Glomerular visceral epithelial cell (primary cell): ENCODE data around the gene ARHGAP11A.
"Not testable (repeated sequence)": the region's sequence is repeated elsewhere in the genome, so short reads cannot be mapped to it uniquely, and the experiment has no call there.

Experiments
- DNase-seq: peaks from one replicate; pipeline ENCODE4 v3.0.0-alpha.2; 2016; ENCODE audit errors: extremely low spot score

ARHGAP11A gene, protein sequence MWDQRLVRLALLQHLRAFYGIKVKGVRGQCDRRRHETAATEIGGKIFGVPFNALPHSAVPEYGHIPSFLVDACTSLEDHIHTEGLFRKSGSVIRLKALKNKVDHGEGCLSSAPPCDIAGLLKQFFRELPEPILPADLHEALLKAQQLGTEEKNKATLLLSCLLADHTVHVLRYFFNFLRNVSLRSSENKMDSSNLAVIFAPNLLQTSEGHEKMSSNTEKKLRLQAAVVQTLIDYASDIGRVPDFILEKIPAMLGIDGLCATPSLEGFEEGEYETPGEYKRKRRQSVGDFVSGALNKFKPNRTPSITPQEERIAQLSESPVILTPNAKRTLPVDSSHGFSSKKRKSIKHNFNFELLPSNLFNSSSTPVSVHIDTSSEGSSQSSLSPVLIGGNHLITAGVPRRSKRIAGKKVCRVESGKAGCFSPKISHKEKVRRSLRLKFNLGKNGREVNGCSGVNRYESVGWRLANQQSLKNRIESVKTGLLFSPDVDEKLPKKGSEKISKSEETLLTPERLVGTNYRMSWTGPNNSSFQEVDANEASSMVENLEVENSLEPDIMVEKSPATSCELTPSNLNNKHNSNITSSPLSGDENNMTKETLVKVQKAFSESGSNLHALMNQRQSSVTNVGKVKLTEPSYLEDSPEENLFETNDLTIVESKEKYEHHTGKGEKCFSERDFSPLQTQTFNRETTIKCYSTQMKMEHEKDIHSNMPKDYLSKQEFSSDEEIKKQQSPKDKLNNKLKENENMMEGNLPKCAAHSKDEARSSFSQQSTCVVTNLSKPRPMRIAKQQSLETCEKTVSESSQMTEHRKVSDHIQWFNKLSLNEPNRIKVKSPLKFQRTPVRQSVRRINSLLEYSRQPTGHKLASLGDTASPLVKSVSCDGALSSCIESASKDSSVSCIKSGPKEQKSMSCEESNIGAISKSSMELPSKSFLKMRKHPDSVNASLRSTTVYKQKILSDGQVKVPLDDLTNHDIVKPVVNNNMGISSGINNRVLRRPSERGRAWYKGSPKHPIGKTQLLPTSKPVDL

DNA sequence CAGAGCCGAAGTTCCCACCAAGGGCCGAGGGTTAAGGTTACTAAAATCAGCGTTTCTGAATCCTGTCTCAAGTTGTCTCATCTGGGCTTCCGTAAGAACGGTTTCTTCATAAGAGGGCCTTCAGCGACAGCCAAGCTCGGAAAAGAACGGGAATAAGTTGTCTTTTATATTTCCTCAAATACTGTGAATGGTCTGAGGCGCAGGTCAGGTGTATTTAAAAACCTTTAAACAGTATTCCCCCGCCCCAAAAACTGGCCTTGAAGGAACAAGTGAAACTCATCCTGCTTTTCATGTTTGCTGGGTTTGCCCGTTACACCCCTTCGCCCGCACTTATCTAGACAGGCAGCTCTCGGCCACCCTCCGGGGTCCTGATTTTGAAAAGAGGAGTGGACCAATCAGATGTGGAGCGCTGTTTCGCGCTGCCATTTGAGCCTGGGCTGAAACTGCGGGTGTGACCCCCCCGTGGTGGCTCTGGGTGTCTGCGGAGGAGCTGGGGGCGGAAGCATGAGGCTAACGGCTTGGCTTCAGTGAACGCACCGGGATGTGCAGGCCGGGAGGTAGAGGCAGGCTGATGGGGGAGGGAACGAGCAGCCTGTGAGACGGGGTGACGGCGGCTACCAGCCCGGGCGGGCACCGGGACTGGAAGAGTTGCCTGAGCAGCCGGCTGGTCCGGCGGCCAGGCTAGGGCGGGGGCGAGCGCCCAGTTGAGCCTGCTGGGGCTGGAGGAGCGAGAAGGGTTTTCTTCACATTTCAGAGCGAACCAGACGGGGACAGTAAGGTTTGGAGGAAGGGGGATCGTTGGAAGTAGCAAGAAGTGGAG lies at the start of gene ARHGAP11A:
Gene ARHGAP11A (plus strand): TSS at position 454 of the 820 bp plus-strand sequence. CDS start 708 bp downstream, outside the sequence.
- peak; percentile 83 for DNase-seq

DNA sequence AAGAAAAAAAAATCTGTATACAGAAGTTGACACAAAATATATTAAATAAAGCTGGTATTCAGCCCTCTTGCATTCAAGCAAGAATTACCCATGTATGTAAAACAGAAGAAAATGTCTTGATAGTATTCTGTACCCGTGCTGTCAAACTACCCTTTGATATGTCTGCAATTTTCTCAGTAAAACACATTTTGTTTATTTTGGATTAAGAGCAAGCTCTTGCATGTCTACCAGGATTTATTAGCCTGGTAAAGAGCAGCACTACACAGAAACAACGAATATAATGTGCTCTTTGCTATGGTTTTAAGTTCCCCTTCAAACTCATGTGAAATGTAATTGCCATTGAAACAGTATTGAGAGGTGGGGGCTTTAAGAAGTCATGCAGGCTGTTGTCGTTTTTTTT lies 46.3 kb upstream of the ARHGAP11A start:
- DNase-seq: not testable (repeated sequence)

DNA sequence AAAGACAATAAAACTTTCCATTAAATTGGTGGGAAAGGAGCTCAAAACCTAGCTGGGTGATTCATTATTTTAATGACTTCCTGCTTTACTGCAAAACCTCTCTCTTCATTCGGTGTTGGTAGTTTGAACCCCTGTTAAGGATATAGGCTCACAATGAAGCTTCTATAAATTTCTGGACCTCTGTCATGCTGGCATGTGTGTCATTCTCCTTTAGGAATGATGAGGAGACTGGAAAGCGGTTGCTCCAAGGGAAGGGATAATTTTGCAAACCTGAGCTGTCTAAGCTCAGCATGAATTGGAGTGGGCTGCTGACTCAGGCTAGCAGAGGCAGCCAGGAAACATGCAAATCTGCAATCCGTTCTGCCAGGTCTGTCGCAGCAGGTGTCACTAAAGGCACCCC lies 36.8 kb upstream of the ARHGAP11A start:
- DNase-seq: not testable (repeated sequence)

DNA sequence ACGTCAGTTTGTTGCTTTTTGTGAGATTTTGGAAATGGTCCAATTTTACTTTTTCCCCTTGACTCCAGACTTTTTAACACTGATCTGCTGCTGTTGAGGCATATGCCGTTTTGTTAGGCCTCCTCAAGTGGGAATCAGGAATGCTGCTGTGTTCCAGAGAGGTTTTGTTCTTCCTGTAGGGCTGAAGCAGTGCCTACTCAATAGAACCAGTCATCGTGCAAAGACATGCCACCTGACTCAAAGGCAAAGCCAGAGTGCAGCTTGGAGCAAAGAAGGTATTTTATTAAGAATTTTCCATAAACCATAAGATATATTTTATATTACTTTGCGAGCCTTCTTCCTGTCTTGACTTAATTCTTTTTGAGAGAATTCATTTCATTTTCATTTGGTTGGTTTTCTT lies 29.5 kb upstream of the ARHGAP11A start:
- not testable (repeated sequence) for DNase-seq

DNA sequence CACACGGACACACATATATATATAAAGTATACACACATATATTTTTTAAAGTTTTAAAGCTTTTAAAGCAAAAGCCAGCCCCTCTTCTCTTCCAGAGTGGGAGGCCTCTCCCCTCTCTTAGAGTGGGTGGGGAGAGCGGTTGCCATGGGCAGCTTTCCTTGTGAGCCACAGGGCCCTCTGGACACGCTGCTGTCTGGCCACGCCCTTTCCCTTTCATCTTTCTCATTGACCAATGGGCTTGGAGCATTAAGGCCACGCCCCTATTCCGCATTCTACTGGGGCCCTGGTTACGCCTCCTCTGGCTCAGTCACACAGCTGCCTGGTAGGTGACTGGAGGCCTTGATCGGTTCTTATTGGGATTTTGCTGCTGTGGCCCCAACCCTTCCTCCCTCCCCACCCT lies 22.2 kb upstream of the ARHGAP11A start, which contains the start of gene GOLGA8N:
Gene GOLGA8N (plus strand): TSS at position 306 of the 400 bp plus-strand sequence.
- DNase-seq: not testable (repeated sequence)

DNA sequence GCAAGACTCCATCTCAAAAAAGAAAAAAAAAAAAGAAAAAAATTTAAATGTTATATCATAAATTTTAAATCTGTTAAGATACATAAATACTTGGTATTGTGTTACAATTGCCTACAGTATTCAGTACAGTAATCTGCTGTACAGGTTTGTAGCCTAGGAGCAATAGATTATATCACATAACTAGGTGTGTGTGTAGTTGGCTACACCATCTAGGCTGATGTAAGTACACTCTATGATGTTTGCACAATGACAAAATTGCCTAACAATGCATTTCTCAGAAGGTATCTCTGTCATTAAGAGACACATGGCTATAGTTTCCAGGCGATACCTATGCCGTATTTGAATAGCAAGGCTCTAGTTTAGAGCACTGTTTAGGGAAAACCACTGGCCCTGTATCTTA lies 5.8 kb upstream of the ARHGAP11A start:
- not testable (repeated sequence) for DNase-seq

DNA sequence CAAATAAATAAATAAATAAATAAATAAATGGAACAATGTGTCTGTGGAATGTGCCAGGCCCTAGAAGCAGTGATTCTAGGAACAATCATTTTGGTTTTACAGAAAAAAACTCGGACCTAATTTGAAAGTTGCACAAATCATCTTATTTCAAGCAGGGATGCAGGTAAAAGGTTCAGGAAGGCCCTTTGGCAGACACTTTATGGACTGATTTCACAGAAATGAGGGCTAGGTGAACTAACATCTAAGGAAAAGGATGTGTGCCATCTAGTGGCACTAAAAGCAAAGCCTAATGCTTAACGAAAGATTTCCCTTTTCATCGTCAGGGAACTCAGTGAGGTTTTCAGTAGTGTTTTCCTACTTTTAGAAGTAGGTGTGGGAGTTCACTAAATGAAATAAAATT lies 4.6 kb upstream of the ARHGAP11A start:
- DNase-seq: peak; percentile 45

DNA sequence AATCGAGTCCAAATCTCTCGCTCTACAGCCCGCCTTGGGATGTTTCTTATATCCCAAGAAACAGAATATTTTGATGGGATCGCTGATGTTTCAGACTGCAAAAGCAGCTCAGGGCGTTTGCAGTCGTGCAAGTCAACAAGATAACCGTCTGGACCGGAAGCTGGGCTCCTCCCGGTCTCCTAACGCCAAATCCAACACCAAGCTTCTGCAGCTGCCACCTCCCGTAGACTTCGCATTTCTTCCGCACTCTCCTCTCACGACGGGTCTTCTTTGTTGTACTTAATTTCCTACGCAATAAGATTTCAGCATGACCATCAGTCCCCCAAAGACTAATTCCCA lies 623 bp upstream of the ARHGAP11A start:
- not testable (repeated sequence) for DNase-seq

DNA sequence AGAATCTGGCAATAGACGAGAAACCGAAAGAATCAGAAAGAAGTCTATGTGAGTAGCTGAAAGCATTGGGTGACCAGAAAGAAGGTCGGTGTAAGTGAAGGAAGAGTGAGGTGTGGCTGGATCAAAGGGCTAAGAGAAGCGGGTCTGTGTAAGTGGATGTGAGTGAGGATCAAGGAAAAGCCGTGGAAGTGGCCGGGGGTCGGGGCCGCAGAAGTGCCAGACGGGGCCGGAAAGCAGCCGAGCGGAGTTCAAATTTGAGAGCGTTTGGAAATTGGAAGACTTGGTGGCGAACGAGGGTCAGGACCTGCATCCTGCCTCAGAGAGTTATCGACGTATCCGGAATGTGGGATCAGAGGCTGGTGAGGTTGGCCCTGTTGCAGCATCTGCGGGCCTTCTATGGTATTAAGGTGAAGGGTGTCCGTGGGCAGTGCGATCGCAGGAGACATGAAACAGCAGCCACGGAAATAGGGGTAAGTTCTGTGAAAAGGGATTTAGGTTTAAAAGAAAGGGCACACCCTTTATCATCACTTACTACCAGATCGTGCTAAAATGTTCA lies 645 bp downstream of the ARHGAP11A start:
- DNase-seq: not testable (repeated sequence)

DNA sequence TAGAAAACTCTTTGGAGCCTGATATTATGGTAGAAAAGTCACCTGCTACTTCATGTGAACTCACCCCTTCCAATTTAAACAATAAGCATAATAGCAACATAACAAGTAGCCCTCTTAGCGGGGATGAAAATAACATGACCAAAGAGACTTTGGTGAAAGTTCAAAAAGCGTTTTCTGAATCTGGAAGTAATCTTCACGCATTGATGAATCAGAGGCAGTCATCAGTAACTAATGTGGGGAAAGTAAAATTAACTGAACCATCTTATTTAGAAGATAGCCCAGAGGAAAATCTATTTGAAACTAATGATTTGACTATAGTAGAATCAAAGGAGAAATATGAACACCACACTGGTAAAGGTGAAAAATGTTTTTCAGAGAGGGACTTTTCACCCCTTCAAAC lies 21.1 kb downstream of the ARHGAP11A start:
- no peak for DNase-seq

DNA sequence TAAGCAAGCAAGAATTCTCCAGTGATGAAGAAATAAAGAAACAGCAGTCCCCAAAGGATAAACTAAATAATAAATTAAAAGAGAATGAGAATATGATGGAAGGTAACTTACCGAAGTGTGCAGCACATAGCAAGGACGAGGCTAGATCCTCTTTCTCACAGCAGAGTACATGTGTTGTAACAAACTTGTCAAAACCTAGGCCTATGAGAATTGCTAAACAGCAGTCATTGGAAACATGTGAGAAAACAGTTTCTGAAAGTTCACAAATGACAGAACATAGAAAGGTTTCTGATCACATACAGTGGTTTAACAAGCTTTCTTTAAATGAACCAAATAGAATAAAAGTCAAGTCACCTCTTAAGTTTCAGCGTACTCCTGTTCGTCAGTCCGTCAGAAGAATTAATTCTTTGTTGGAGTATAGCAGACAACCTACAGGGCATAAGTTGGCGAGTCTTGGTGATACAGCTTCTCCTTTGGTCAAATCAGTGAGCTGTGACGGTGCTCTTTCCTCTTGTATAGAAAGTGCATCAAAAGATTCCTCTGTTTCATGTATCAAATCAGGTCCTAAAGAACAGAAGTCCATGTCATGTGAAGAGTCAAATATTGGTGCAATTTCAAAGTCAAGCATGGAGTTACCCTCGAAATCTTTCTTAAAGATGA lies 21.7 kb downstream of the ARHGAP11A start:
- DNase-seq: no peak

DNA sequence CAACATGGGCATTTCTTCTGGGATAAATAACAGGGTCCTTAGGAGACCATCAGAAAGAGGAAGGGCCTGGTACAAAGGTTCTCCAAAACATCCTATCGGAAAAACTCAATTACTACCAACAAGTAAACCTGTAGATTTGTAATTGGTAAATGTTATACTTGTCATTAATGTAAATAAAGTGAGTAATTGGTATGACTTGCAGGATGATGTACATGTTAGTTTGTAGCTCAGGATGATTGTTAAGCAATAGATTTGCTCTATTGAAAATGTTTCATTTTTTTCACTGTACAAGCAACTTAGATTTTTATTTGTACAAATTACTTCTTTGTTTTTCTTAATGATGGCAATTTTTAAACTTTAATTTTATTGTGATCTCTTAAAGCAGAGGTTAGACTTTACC lies 22.4 kb downstream of the ARHGAP11A start:
- DNase-seq: no peak

DNA sequence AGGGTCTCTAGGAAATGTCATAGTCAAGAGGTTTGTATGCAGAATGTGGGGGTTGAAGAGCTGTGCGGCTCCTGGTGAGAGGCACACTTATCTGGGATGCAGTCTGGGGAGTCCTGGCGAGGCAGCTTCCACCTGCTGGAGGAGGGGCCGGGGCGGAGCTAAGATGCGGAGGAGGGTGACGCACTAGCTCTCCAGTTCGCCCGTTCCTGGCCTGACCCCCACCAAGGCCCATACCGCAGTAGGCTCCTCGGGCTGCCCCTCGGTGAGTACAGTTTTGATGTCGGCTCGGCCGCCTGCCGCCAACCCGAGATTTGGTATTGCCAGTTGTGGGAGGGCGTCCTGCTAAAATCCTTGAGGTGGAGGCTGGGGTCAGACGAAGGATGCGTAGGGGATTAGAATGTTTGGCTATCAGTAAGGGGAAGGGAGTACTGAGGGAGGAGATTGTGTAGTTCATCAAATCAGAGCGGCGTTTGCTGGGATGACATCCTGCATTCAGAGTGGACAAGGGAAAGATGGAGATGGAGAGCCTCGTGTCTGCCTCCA lies 26.3 kb downstream of the ARHGAP11A start, which contains the start of gene SCG5:
Gene SCG5 (plus strand): TSS at position 194 of the 543 bp plus-strand sequence. CDS start 1,883 bp downstream, outside the sequence.
- DNase-seq: no peak

DNA sequence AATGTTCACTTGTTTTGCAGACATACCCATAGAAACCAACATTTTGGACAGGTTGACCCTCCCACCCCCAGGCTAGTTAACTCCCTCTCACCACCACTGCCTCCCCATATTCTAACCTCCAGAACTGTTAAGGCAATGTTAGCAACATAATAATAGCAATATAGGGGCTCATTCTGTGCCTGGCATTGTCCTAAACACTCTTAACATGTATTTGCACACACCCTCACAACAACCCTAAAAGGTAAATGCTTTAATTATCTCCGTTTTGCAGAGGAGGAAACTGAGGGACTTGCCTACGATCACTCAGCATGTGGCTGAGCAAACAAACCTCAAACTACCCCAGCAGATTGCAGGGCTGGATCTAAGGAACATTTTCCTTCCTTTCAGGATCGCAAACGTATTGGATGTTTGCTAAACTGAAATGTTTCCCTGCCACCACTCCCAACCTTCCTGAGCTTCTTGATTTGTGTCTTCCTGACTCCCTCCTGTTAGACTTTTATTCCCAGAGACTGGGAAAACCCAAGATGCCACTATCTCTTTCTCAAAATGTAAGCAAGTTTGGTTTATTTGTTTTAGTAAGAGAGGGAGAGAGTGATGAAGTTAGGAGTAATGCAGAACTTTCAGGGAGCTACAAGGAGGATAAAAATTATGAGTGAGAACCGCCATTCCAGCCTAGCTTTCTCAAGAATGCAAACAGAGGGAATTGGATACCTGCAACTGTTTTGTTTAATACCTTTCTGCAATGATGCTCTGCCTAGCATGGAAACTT lies 27.5 kb downstream of the ARHGAP11A start:
- no peak for DNase-seq

DNA sequence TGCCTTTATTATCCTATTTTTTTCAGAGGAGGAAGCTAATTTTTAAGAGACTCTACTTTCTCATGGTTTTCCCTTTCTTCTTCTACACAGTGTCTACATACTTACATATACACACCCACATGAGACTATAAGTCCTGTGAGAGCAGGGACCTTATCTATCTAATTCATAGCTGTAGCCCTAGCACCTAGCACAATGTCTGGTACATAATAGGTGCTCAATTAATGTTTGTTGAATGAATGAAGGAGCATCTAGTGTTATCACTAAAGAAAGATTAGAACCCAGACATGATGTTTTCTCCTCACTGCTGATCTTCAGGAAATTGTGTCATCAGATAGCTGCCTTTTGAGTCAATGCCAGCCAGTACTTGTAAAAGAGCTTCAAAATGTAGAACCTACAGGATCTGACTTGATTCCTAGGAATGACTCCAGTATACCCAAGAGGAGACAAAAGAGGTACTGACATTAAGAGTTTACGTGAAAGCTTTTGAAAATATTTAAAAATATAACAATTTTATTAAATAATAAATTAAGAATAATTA lies 28.7 kb downstream of the ARHGAP11A start:
- DNase-seq: no peak

DNA sequence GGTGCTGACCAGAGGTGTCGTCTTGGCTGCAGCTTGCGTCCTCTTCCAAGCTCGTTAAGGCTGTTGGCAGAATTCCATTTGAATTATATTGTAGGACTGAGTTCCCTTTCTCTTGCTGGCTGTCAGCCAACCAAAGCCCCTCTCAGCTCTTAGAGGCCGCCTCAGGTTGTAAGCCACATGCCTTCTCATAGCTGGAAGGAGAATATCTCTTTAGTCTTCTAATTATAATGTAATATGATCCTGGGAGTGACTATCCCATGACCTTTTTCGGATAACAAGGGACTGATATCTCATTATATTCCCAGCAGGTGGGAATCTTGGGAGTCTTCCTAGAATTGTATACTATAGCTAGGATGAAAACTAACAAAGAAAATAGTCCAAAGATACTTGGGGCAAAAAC lies 31.0 kb downstream of the ARHGAP11A start:
- DNase-seq: no peak

DNA sequence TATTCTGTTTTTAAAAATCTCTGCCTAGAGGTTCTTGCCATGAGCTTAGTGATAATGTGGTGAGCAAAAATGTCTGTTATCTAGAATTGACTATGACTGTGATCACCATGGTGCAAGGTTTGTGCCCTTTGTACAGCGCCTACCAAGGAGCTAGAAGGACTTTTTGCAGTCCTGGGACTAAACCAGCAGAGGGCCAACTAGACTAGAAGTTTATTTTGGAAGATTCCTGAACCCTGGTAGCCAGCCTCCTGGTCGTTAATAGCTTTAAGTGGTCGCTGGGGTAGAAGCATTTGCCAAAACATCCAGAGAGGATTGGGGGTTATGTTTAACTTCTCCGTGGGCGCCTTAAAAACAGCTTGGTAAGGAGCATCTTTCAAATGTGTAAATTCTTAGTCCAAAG lies 34.0 kb downstream of the ARHGAP11A start:
- DNase-seq: no peak

DNA sequence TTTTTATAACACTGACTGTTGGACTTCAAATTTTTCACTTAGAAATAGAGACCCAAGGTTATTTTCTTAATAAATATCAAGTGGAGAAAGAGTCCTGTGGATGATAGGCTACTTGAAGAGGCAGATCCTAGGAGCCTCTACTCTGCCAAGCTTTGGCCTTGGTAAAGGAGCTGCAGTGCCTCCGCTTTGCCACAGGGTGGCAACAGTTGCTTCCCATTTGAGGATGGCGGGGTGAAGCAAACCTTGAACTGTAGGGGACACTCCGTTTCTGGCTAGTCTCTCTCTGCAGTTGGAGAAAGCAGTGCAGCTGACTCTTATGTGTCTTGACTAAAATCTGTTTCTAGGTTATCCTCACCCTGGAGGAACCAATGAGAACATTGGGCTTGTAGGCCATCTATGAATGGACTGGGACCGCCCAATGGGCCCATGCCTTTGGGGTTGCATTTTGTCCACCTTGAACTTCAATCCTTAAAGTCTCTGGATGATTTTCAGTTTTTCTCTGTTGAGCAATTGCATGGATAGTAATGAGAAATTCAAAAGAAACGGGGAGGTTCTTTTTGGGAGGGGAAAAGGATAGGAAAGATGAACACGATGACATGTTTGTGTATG lies 36.0 kb downstream of the ARHGAP11A start:
- DNase-seq: peak; percentile 74

DNA sequence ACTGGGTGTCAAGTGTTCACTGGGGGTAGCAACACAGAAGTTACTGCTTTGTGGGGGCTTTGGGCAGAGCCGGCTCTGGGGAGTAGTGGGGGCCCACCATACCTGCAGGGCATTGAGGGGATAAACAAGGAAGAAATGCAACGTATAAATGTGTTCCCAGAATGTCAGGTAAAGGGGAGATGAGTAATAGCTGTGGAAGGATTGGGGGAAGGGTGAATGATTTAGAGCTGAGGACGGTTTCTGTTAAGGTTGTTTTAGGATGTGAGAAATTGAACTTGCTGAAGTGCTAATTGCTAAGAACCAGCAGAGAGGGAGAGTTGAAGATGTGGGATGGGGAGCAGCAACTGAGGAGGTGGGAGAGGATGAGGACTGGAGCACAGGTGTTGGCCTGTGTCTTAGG lies 36.9 kb downstream of the ARHGAP11A start:
- no peak for DNase-seq
